DOHH2 (cell line): ENCODE results near the gene SDHB.

Experiments
- H3F3A ChIP-seq: fragments of 200-600 bp; sonication (generic), shearing (Covaris generic); 2 replicates; pipeline ENCODE4 v1.6.0; 2016; ENCODE audit warnings: antibody characterized with exemption, mild to moderate bottlenecking; ENCODE audit not compliant: control insufficient read depth, insufficient read depth
- H3K27ac ChIP-seq: fragments of 200-600 bp; sonication (generic); 2 replicates; pipeline ENCODE4 v1.5.1; 2014; ENCODE audit warnings: low read depth, mild to moderate bottlenecking, low read length, moderate library complexity
- H3K27me3 ChIP-seq: fragments of 200-600 bp; sonication (generic); 2 replicates; pipeline ENCODE4 v1.6.1; 2014; ENCODE audit warnings: mild to moderate bottlenecking, low read length, mixed read lengths; ENCODE audit not compliant: control insufficient read depth
- H3K36me3 ChIP-seq: fragments of 200-600 bp; sonication (generic); 2 replicates; pipeline ENCODE4 v1.6.1; 2014; ENCODE audit warnings: mild to moderate bottlenecking, low read length, moderate library complexity, mixed read lengths; ENCODE audit not compliant: control insufficient read depth
- H3K4me1 ChIP-seq: fragments of 200-600 bp; sonication (generic); 2 replicates; pipeline ENCODE4 v1.6.1; 2014; ENCODE audit warnings: mild to moderate bottlenecking, low read length, mixed read lengths; ENCODE audit not compliant: control insufficient read depth
- H3K4me2 ChIP-seq: fragments of 200-600 bp; sonication (generic); 2 replicates; pipeline ENCODE4 v1.6.0; 2014; ENCODE audit warnings: mild to moderate bottlenecking, low read length, moderate library complexity
- H3K4me3 ChIP-seq: fragments of 200-600 bp; sonication (generic); 2 replicates; pipeline ENCODE4 v1.5.1; 2014; ENCODE audit warnings: mild to moderate bottlenecking, low read length, mixed read lengths
- H3K79me2 ChIP-seq: fragments of 200-600 bp; sonication (generic); 2 replicates; pipeline ENCODE4 v1.6.1; 2014; ENCODE audit warnings: mild to moderate bottlenecking, low read length, mixed read lengths; ENCODE audit not compliant: control insufficient read depth
- H3K9me2 ChIP-seq: fragments of 200-600 bp; sonication (generic); replicated peaks from 2 replicates; pipeline ENCODE4 v1.6.1; 2014; ENCODE audit warnings: mild to moderate bottlenecking, low read length, mixed read lengths; ENCODE audit not compliant: control insufficient read depth
- H3K9me3 ChIP-seq: fragments of 200-600 bp; sonication (generic); 2 replicates; pipeline ENCODE4 v1.6.1; 2014; ENCODE audit warnings: antibody characterized with exemption, low read length, mixed read lengths; ENCODE audit not compliant: control insufficient read depth, insufficient read depth
- H4K20me1 ChIP-seq: fragments of 200-600 bp; sonication (generic); 2 replicates; pipeline ENCODE4 v1.6.0; 2014; ENCODE audit warnings: low read depth, mild to moderate bottlenecking, antibody characterized with exemption, low read length, moderate library complexity; ENCODE audit not compliant: control insufficient read depth, insufficient read depth
- CTCF ChIP-seq: fragments of 200-600 bp; sonication (generic); IDR thresholded peaks from one replicate; pipeline ENCODE4 v1.5.1; 2014; ENCODE audit warnings: antibody characterized with exemption, mild to moderate bottlenecking, low read depth, low read length; ENCODE audit not compliant: poor library complexity, severe bottlenecking
- EZH2phosphoT487 ChIP-seq: fragments of 200-600 bp; sonication (generic); IDR thresholded peaks from 2 replicates; pipeline ENCODE4 v1.6.1; 2017; ENCODE audit warnings: borderline replicate concordance, mild to moderate bottlenecking, antibody characterized with exemption, low read length, moderate library complexity, mixed read lengths

SDHB gene

GRCh38 chr1:17053086-17053684 is 647 bp downstream of the SDHB start:
- peaks cover 30% of the 10 kb centered on the region for H3K36me3 ChIP-seq
- H3K4me3 ChIP-seq, result peak overlapping the region; percentile 94
- no peaks in the 10 kb centered on the region for H3K9me3 ChIP-seq
- H3K4me1 ChIP-seq, result peaks cover 12% of the 10 kb centered on the region
- TF ChIP-seq CTCF (no peak), EZH2phosphoT487 (no peak)
- H4K20me1 ChIP-seq, result peaks cover 6% of the 10 kb centered on the region; the same call in 1 of the 2 replicates
- no peaks in the 10 kb centered on the region for H3K9me2 ChIP-seq
- peak overlapping the region; percentile 17; the same call in 1 of the 2 replicates for H3K27ac ChIP-seq
- H3K79me2 ChIP-seq, result peaks cover 52% of the 10 kb centered on the region
- H3K4me2 ChIP-seq, result peak overlapping the region; percentile 68
- H3F3A ChIP-seq, result no peaks in the 10 kb centered on the region; the same call in 1 of the 2 replicates
- H3K27me3 ChIP-seq, result no peaks in the 10 kb centered on the region

- Histone ChIP-seq H3K4me1 (peaks cover 12% of the 10 kb centered on the region), H3K79me2 (peaks cover 58% of the 10 kb centered on the region), H3K4me2 (peak overlapping the region; percentile 68), H3K36me3 (peaks cover 30% of the 10 kb centered on the region), H3K4me3 (peak overlapping the region; percentile 94), H3K9me2 (no peaks in the 10 kb centered on the region), H4K20me1 (peaks cover 6% of the 10 kb centered on the region; the same call in 1 of the 2 replicates), H3F3A (no peaks in the 10 kb centered on the region; the same call in 1 of the 2 replicates), H3K27me3 (no peaks in the 10 kb centered on the region), H3K27ac (no peak overlapping the region), H3K9me3 (no peaks in the 10 kb centered on the region)
- TF ChIP-seq CTCF, result no peak
- TF ChIP-seq EZH2phosphoT487, result no peak
Observed at GRCh38 chr1:17052641-17053040, 1.2 kb downstream of the SDHB start.

- Histone ChIP-seq H3K9me3 (no peaks in the 10 kb centered on the region), H3K79me2 (peaks cover 64% of the 10 kb centered on the region), H4K20me1 (peaks cover 6% of the 10 kb centered on the region; the same call in 1 of the 2 replicates), H3K27ac (no peak overlapping the region), H3K27me3 (no peaks in the 10 kb centered on the region), H3K4me3 (peak overlapping the region; percentile 94; the same call in 1 of the 2 replicates), H3F3A (no peaks in the 10 kb centered on the region; the same call in 1 of the 2 replicates), H3K4me2 (peak overlapping the region; percentile 68), H3K36me3 (peaks cover 30% of the 10 kb centered on the region), H3K9me2 (no peaks in the 10 kb centered on the region), H3K4me1 (peaks cover 12% of the 10 kb centered on the region)
- no peak for TF ChIP-seq CTCF
- no peak for TF ChIP-seq EZH2phosphoT487
Observed at GRCh38 chr1:17052038-17052437, 1.8 kb downstream of the SDHB start.
